GM21529 (cell line): ENCODE measurements around the gene NAV2.

Source experiments
- ATAC-seq: cut with Tn5 transposase; IDR thresholded peaks from one replicate; pipeline ENCODE4 v1.9.1; 2021; ENCODE audit not compliant: unreplicated experiment

Gene NAV2

GRCh38 chr11:19715373-19715772 is 2.7 kb downstream of the NAV2 start:
- no peak for ATAC-seq

- ATAC-seq, result no peak
These were observed 5.4 kb downstream of the NAV2 start for GRCh38 chr11:19718051-19718450.

GRCh38 chr11:19718951-19719350 is 6.3 kb downstream of the NAV2 start:
- ATAC-seq, result no peak

- ATAC-seq, result no peak
These were observed 7.3 kb downstream of the NAV2 start for GRCh38 chr11:19719960-19720359.

DNA sequence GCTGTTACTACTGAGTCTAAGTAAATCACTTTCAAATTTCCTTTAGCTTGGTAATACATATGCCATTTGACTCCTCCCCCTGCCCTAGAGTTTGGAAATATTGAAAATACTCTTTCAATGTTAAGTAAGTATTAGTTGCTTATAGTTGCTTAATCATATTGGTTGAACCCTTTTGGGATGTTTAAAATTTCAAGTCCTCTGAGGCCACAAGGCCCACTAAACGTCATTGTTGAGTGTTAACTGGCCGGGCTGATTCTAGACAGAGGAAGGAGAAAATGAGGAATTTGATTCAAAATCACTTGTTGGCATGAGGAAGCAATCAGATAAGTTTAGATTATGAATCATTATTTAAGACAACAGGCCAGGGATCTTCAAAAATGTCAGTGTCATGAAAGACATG is 8.5 kb downstream of the NAV2 start:
- no peak for ATAC-seq

GRCh38 chr11:19722702-19723101 is 10.1 kb downstream of the NAV2 start:
- ATAC-seq, result no peak

- ATAC-seq, result no peak
These were observed 11.1 kb downstream of the NAV2 start for GRCh38 chr11:19723572-19724342.

GRCh38 chr11:19724765-19725164 is 12.1 kb downstream of the NAV2 start:
- no peak for ATAC-seq

- no peak for ATAC-seq
These were observed 12.9 kb downstream of the NAV2 start for GRCh38 chr11:19725379-19726079.

DNA sequence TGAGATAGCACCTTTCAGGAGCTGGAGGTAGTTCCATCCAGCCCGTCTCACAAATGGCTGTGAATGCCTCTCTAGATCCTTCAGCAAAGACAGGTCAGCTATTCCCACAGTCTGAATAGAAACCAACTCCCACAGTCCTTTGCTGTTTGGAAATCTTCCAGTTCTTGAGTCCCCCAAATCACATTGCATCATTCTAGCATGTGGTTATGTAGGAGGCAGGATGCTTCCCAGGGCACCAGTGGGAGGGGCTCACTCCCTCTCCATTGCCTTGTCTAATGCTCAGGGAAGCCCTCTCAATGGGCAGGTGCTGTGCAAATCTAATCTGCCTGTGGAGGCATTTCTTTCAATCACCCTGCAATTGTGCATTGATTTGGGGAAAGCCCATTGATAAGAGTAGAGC is 14.6 kb downstream of the NAV2 start:
- no peak for ATAC-seq

DNA sequence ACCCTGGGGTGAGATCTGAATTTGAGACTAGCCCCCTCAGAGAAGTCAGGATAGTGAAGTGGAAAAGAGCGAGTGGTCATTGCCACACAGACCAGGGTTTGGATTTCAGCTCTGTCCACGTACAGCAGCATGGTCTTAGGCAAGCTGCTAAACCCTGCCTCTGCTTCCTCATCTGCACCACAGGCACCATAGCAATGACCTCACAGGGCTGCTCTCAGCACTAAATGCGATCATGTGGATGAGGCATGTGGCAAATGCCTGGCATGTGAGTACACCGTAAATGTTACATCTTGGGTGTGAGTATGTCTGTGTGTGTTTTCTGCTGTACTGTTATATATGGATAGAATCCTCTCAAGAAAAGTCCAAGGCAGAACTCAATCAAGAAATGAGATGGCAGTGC is 15.8 kb downstream of the NAV2 start:
- no peak for ATAC-seq

GRCh38 chr11:19729141-19729540 is 16.5 kb downstream of the NAV2 start:
- ATAC-seq, result no peak

DNA sequence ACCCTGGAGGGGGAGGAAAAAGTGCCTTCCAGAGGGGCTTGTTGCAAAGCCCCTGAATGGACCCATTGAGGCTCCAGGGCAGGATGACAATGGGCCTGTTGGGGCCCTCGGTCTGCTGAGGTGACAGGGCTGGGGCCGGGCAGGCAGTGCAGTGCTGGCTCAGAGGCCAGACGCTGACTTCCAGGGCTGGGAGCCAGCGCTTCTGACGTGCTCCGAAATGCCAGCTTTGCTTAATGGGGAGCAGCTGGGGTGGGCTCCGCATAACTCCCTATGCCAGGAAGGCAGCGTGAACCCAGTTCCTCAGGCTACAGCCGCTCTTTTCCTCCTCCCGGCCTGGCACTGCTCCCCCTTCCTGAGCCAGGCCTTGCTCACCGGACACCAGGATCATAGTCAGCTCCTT is 17.7 kb downstream of the NAV2 start:
- ATAC-seq, result no peak

- ATAC-seq, result no peak
These were observed 21.5 kb downstream of the NAV2 start for GRCh38 chr11:19734171-19734570.

DNA sequence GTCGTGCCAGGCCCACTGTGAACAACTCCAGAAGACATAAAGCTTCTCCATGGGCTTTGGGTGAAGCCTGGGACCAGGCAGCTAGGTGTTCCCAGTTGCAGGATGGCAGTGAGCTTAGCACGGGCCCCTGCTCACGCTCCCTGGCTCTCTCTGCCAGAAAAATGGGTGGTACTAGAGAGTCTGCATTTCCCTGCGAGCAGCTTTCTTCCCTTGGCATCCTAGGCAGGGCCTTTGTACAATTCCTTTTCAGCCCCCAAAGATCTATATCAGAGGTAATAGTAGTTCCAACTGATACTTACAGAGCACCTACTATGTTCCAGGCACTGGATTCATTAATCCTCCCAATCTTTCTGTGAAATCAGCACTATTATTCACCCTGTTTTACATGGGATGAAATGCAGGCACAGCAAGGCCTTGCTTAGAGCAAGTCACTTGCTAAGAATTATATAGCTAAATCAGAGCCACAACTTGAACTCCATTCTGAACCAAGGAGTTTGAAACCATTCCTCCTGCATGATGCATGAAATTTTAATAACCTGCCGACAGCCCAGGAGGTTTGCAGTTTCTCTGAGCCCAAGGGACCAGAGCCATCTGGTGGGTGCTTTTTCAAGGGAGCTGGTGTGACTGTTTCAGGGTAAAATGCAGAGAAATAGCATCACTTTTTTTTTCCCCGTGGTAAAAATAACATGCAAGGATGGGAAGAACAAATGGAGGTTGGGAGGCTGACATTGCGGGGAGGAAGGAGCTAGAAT is 22.7 kb downstream of the NAV2 start:
- no peak for ATAC-seq

- no peak for ATAC-seq
These were observed 23.4 kb downstream of the NAV2 start for GRCh38 chr11:19735909-19736498.

DNA sequence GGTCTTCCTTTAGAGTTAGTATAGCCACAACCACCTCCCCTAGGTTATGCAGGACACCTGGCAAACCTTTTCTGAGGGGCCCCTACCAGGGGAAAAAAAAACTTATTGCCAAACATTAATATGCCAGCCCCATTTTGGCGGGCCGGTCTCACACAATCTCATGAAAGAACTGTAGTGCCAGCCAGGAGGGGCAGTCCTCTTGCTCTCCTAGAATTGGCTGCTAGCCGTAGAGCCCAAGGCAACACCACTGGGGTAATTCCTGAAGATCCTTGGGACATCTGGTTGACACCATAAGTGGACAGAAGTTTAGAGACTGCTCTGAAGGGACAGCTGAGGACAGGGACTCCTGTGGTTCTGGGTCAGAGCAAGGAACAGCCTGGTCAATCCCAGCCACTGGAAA is 24.2 kb downstream of the NAV2 start:
- no peak for ATAC-seq

DNA sequence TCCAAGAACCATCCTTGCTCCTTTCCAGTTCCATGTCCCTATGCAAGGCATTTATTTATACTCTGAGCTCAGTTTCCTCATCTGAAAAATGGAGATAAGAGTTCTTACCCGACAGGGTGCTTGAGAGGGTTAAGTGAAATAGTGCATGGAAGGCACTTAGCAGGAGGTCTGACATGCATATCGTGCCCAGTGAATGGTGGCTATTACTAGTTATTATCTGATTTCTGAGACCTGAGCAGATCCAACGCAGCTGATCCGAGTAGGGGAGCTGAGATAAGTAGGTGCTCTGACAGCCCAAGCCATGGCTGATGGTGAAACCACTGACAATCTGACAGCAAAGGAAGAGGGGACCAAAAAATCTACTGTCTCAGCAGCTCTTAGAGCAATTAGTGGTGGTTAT is 24.9 kb downstream of the NAV2 start:
- no peak for ATAC-seq

GRCh38 chr11:19738124-19738523 is 25.5 kb downstream of the NAV2 start:
- no peak for ATAC-seq

DNA sequence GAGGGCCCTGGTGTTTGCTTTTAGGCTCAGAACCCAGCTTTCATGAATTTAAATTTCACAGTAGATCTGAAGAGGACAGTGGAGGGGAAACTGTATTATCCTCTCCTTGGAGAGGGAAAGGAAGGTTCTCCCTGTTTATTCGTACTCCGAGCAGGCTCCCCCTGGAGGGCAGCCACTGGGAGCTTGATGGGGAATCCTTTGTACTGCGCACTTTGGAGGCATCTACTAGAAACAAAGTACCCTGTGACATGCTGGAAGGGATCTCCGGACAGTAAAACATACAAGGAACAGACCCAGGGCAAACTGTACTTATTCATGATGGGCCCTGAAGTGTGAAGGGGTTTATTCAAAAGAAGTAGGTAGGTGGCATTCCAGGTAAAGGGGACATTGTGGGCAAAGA is 27.2 kb downstream of the NAV2 start:
- ATAC-seq, result no peak

- no peak for ATAC-seq
These were observed 27.9 kb downstream of the NAV2 start for GRCh38 chr11:19740586-19740985.
